ENCODE results near the gene CPAMD8.
"Not testable (repeated sequence)": the region's sequence is repeated elsewhere in the genome, so short reads cannot be mapped to it uniquely, and the experiment has no call there.

CPAMD8 gene

DNA sequence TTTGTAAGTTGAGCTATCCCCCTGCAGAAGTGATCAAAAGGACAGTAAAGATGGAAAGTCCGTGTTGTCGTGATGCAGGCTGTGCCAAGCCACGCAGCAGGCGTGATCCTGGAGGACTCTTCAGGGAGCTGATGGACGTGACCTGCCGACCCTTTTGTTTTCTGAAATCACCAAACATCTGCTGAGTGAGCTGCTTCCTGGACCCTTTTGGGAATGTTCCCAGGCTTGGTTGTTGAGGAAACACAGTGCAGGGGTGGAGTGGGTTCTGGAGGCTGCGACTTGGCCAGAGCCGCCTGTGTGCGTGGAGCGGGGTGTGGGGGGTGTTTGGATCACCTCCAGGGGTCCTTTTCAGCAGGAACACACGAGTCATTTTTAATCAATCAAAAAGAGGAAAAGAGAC is 15.4 kb upstream of the CPAMD8 start:
- DNase-seq (ENCODE audit: low spot score) (no peak), FAIRE-seq (no peak)

DNA sequence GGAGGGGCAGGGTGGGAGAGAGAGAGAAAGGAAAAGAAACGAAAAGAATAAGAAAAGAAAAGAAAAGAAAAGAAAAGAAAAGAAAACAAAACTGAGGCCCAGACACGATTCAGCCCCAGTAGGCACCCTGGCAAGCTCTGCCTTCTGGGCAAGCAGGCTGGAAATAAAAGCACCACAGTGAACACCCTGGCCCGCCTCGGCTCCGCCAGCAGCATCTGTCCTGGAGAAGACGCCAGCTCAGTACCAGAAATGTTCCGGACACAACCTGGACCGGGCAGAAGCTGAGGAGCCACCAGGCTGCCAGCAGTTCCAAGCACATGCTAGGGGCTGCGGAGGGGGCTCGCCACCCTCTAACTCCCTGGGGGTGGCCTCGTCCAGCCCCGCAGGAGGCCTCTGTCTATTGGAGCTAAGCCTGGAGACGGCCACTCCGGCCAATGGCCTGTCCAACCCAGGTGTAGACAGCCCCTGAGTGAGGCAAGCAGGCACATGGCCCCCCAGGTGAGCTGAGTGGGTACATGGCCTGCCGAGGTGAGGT is 11.4 kb upstream of the CPAMD8 start:
- DNase-seq (ENCODE audit: low spot score) (no peak), FAIRE-seq (no peak)

DNA sequence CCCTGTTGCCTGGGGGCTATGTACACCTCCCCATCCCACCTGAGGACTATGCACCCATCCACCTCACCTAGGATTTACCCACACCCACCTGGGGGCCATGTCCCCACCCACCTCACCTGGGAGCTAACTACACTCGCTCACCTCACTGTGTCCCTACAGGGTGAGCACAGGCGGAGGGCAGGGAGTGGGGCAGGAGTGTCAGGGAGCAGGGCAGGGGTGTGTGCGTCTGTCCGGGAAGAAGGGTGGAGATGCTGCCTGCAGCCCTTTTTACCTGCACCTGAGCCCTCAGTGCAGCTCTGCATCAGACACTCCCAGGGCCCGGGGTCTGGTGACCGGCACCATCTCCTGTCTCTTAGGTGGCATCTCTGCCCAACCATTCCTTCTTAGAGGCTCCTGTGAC is 10.6 kb upstream of the CPAMD8 start:
- FAIRE-seq (no peak), DNase-seq (ENCODE audit: low spot score) (no peak)

DNA sequence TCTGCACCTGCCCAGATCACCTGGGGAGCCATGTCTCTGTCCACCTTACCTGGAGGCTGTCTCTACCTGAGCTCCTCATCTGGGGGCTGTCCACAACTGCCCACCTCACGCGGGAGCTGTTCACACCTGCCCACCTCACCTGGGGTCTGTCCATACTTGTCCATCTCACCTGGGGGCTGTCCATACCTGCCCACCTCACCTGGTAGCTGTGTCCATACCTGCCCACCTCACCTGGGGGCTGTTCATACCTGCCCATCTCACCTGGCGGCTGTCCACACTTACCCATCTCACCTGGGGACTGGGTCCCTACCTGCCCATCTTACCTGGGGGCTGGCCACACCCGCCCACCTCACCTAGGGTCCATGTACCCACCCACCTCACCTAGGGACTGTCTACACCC is 10.0 kb upstream of the CPAMD8 start:
- DNase-seq (ENCODE audit: low spot score) (no peak), FAIRE-seq (no peak)

DNA sequence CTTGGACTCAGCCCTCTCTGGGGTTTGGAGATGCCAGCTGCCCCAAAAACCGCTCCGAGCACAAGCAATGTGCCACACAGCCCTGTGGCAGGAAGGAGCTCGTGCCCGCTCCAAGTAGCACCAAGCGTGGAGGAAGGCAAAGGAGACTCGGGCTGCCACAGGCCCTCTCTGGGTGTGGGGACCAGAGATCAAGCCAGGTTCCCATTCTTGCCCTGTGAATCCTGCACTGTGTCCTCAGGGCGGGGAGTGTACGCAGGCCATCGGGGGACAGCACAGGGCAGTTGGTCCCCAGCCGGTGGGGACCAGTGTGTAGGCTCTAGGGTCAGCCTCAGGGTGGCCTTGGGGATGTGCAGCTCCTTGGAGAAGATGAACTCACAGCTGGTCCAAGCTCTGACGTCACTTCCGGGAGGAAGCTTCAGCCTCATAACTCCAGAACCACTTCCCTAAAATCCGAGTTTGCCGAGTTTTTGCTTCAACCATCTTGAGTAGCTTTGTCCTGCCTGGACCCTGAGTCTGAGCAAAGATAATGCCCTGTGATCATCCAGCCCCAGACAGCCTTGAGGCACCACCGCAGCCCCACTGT is 9.3 kb upstream of the CPAMD8 start:
- FAIRE-seq (no peak), DNase-seq (ENCODE audit: low spot score) (no peak)

DNA sequence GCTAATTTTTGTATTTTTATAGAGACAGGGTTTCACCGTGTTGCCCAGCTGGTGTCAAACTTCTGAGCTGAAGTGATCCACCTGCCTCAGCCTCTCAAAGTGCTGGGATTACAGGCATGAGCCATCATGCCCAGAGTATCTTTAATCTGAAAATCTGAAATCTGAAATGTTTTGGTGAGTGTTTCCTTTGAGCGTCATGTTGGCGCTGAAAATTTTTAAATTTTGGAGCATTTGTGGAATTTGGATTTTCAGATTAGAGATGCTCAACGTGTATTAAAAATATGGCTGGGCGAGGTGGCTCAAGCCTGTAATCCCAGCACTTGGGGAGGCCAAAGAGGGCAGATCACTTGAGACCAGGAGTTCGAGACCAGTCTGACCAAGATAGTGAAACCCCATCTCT is 5.1 kb upstream of the CPAMD8 start:
- no peak for FAIRE-seq
- no peak for DNase-seq (ENCODE audit: low spot score)

DNA sequence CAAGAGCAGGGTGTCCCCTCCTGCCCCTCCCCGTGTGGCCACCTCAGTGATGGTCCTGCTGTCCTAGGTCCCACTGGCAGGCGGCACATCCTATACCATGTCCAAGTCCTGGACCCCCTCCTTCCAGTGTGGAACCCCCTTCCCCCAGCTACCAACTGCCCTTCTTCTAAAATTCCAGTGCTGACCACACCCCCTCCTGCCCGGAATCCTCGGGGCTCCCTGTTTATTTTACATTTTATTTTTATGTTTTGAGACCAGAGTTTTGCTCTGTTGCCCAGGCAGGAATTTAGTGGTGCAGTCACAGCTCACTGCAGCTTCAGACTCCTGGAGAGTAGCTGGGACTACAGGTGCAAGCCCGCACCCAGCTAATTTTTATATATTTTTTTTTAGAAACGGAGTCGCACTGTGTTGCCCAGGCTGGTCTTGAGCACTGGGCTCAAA is 945 bp upstream of the CPAMD8 start:
- DNase-seq (ENCODE audit: low spot score) (no peak), FAIRE-seq (no peak)

DNA sequence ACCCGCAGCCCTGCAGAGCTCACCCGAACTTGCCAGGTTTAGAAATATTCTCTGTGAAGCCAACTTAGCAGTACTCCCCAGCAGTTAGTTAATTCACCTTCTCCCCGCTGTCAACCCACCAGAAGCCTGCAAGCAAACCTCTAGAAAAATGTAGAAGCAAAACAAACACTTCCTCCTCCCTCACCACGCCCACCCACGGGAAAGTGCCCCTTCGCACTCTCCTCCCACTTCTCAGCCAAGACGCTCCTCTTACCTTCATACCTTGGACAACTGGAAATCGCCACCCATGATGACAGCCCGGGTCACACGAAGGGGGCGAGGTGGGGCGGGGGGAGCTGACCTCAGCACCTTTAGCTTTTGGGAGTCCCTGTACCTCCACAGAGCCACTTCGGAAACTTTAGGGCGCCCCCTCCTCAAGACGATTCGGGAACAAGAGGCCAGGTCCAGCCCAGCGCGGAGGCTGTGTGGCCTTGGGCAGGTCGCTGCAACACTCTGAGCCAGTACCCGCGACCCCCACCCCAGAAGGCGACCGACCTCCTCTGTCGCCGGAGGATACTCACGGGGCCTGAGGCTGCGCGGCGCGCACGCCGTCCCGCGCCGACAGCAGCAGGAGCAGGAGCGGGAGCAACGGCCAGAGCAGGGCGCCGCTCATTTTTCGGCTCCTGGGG is 485 bp downstream of the CPAMD8 start:
- FAIRE-seq = peak; percentile 55
- DNase-seq (ENCODE audit: low spot score) = peak; percentile 40

DNA sequence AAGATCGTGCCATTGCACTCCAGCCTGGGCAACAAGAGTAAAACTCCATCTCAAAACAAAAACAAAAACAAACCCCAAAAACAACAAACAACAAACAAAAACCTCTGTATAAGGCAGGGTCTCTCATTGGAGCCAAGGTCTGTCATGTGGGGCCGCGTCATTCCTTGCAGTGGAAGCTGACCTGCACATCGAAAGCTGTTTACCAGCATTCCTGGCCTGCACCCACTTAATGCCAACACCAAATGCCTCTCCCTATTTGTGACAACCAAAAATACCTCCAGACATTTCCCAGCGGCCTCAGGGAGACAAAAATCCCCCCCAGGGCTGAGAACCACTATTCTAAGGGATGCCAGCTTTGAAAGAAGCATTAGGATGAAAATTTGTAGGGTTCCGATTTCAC is 1.2 kb downstream of the CPAMD8 start:
- DNase-seq (ENCODE audit: low spot score) (no peak), FAIRE-seq (no peak)

DNA sequence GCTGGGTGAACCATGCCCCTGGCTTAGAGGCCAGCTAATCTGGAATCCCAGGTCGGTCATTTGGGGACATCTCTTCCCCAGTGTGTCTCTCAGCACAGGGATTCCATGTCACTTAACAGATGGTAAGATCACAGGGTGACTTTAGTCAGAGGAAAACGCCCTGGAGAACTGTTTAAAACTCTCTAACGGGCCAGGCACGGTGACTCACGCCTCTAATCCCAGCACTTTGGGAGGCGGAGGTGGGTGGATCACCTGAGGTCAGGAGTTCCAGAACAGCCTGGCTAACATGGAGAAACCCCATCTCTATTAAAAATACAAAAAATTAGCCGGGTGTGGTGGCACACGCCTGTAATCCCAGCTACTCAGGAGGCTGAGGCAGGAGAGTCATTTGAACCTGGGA is 1.7 kb downstream of the CPAMD8 start:
- not testable (repeated sequence) for FAIRE-seq; DNase-seq (ENCODE audit: low spot score)

DNA sequence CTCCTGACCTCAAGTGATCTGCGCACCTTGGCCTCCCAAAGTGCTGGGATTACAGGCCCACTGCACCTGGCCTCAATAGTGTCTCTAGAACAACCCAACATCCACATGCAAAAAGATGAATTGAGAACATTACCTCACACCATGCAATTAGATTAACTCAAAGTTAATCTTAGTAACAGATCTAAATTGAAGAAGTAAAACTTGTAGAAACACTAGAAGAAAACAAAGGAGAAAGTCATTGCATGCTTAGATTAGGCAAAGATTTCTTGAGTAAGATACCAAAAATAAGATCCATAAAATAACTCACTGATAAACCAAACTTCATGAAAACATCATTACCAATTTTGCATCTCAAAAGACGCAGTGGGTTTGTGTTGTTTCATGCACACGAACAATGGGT is 2.8 kb downstream of the CPAMD8 start:
- FAIRE-seq (no peak), DNase-seq (ENCODE audit: low spot score) (no peak)

DNA sequence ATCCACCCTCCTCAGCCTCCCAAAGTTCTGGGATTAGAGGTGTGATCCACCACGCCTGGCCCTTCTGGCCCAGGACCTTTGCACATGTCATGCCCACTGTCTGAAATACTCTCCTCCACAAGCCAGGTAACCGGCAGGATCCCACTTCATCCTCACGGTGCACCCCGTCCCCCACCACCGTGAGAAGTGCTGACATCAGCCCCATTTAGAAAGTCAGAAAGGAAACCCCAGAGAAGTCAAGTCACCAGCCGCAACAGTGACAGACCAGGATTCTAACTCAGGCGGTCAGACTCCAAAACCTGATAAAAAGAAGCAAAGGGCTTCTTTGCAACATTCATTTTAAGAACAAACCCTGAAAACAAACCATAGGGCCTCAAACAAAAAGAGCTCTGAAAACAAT is 3.9 kb downstream of the CPAMD8 start:
- DNase-seq (ENCODE audit: low spot score) (no peak), FAIRE-seq (no peak)

DNA sequence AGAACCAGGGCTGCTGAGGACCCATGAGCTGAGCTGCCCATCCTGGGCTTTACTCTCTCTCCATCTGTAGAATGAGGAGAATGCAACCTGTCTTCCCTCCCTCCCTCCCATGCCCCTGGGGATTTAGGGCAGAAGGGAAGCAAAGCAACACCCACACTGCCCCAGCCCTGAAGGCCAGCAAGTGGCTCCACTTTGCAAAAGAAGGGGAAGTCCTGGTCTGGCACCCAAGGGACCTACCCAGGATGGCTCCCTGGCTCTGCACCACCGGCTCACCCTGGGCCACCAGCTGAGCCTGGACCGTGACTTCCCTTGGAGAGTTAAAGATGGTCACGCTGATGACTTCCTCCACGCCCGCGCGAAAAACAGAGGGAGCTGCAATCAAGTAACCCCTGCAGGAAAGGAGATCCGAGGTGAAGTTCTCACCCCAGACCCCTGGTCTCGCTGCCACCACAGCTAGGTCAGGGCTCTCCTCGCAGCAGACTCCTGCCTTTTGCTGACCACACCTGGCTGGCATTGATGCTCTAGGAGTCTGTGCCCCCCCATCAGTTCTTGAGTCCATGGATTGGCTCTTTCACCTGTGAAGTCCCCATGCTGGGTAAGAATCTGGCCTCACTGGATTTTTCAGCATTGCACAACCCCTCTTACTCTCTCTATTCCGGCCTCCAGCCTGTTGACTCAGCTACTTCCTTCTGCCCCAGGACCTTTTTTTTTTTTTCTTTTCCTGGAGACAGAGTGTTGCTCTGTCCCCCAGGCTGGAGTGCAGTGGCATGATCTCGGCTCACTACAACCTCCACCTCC is 4.6 kb downstream of the CPAMD8 start:
- FAIRE-seq (no peak), DNase-seq (ENCODE audit: low spot score) (no peak)

DNA sequence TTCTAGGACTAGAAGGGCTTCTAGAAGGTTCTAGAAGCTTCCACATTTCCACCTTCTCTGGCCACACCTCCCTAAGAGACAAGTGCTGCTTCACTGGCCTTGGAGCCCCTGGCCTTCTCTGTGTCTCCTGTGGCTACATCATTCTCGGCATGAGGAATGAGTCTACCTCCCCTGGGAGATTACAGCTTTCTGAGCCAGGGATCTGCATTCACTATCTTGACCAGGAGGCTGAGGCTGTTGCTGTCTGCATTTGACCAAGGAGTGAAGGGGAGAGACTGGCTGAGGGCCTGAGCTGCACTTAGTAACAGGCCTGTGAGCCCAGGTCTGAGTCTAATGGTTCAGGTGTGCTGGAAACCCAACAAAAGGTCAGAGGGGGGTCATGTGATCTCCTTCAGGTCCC is 5.3 kb downstream of the CPAMD8 start:
- FAIRE-seq (no peak), DNase-seq (ENCODE audit: low spot score) (no peak)

DNA sequence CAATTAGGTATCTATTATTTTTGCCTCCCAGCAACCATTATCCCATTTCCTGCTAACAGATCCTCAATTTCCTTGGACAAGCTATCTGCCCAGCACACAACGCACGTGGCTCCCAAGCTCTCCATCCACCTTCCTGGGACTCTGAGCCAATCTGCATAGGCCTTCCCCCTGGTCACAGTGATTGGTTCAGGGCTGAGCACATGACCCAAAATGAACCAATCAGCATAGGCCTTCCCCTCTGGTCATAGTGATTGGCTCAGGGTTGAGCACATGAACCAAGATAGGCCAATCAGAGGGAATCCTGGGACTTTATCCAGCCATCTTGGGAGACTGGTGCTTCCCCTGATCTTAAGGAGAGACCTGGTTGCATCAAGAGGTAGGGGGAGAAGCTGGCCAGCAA is 5.8 kb downstream of the CPAMD8 start:
- no peak for DNase-seq (ENCODE audit: low spot score)
- no peak for FAIRE-seq

DNA sequence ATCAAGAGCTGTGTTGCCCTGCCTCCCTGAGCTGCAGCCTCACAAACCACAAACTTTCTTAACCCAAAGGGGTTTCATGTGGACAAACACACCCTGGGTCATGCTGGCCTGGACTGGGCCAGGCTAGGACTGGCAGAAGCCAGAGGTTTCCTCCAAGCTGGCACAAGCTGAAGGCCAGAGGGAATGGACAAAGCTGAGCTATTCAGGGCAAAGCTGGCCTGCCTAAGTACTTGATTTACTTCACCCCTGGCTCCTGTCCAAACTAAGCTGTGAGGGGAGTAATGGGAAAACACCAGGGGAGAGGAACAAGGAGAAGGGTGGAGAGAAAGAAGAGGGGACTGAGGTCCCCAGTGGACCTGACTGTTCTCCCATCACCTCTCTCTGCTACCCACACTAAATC is 6.2 kb downstream of the CPAMD8 start:
- DNase-seq (ENCODE audit: low spot score) (no peak), FAIRE-seq (no peak)

DNA sequence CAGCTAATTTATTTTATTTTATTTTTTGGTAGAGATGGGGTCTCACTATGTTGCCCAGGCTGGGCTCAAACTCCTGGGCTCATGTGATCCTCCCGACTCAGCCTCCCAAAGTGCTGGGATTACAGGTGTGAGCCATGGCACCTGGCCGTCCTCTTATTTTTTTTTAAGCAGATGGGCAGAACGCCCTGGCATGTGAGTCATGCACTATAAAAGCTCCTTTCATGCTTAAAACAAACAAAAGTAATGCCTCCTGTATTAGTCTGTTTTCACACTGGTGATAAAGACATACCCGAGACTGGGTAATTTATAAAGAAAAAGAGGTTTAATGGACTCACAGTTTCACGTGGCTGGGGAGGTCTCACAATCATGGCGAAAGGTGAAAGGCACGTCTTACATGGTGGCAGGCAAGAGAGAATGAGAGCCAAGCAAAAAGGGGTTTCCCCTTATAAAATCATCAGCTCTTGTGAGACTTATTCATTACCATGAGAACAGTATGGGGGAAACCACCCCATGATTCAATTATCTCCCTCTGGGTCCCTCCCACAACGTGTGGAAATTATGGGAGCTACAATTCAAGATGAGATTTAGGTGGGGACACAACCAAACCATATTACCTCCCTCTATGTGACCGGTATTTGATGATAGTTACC is 12.3 kb downstream of the CPAMD8 start:
- DNase-seq (ENCODE audit: low spot score) = peak; percentile 28
- FAIRE-seq = not testable (repeated sequence)

DNA sequence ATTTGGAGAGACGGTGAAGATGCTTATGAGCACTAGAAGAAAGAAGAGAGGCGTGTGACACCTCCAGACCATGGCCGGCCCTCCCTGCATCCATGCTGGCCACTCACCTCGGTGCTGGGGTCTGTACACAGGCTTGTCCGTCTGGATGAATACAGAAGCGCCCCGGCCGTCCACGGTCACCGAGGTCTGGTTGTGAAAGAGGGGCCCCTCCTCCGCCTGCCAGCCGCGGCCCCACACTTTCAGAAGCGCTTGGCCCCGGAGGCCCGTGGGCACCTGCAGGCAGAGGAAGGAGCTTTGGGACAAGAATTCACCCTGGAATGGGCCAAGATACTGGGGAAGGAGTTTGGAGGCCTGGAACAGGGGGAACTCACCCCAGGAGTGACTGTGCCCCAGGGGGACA is 15.1 kb downstream of the CPAMD8 start:
- no peak for FAIRE-seq

DNA sequence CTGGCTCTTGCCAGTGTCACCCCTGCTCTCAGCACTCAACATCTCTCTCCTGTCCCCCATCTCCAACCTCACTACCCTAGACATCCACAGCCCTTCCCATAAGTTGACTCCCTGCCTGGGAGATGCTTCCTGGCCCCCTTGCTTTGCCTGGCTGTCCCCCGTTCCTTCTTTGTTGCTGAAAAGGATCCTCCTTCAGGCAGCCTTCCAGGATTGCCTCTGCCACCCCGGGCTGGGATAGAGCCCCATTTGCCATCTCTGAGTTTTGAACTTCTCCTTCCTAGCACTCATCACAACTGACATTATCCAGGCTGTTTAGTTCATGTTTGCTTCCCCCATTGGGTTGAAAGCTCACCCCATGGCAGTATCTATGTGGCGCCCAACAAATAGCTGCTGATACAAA is 20.0 kb downstream of the CPAMD8 start:
- no peak for DNase-seq (ENCODE audit: low spot score)
- FAIRE-seq = no peak

More for the DNA sequence above, 15.1 kb downstream of the CPAMD8 start:
- DNase-seq (ENCODE audit: low spot score) = no peak

DNA sequence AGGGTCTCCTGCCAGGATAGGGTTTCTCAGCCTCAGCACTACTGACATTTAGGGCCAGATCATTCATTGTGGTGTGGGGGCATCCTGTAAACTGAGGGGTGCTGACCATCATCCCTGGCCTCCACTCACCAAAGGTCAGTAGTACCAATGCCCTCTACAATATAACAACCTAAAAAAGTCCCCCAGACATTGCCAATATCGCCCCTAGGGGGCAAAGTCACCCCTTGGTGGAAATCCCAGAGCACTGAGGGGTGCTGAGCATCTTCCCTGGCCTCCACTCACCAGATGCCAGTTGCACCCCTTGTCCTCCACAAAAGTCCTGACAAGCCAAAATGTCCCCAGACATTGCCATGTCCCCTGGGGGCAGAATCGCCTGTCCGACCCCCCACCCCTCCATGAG is 21.6 kb downstream of the CPAMD8 start:
- DNase-seq (ENCODE audit: low spot score) (no peak), FAIRE-seq (no peak)

DNA sequence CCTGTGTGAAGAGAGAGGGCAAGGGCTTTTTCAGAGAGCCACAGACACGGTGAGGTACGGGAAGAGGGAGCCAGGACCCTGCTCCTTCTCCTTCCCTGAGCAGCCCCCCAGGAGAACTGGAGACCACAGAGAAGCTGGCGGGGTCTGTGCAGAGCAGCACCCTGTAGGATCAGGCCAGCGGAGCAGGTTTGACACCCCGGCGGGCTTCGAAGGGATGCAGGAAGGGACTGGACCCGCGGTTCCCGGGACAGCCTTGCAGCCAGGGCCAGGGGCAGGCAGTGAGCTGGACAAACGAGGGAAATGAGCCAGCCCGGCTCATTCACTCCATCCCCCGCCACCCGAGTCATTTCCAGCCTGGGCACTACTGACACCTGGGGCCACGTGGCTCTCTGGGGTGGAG is 22.2 kb downstream of the CPAMD8 start:
- no peak for DNase-seq (ENCODE audit: low spot score)
- no peak for FAIRE-seq

DNA sequence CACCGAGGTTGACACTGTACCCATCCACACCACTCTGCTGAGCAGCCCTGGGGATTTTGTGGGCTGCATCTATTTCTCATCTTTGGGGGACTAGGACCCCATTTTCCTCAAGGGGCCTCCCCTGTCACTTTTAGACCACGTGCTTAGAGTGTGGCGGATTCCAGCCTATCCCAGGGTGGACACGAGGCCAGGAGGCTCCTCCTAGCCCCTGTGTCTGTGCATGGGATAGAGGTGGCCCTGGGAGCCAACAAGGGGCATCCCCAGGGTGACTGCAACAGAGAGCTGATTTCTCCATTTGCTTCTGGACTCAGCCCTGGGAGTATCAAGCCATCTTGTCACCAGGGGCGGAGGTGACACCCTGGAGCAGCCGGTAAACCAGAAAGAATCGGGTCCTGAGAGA is 24.2 kb downstream of the CPAMD8 start:
- no peak for FAIRE-seq
- DNase-seq (ENCODE audit: low spot score) = no peak
